Thyroid gland (tissue), 4 donors: ENCODE measurements around the gene HMX2.

Source experiments
- POLR2A ChIP-seq, 2 donors: fragments of 450-650 bp; IDR thresholded peaks; one replicate each; pipeline ENCODE4 v1.6.1; 2017; ENCODE audit warnings: antibody characterized with exemption in 2 of 2, mild to moderate bottlenecking in 2 of 2, moderate library complexity in 1 of 2
- TF ChIP-seq, protein P1 (sequence below), 6 experiments: fragments of 200-600 bp in 3 of 6; fragments of 450-650 bp in 3 of 6; sonication (generic) in 3 of 6; IDR thresholded peaks; one replicate each; pipeline ENCODE4 v1.5.1; 2016 to 2019; ENCODE audit warnings: antibody characterized with exemption in 6 of 6, mild to moderate bottlenecking in 2 of 6, inconsistent platforms in 1 of 6, moderate library complexity in 1 of 6

DNA sequence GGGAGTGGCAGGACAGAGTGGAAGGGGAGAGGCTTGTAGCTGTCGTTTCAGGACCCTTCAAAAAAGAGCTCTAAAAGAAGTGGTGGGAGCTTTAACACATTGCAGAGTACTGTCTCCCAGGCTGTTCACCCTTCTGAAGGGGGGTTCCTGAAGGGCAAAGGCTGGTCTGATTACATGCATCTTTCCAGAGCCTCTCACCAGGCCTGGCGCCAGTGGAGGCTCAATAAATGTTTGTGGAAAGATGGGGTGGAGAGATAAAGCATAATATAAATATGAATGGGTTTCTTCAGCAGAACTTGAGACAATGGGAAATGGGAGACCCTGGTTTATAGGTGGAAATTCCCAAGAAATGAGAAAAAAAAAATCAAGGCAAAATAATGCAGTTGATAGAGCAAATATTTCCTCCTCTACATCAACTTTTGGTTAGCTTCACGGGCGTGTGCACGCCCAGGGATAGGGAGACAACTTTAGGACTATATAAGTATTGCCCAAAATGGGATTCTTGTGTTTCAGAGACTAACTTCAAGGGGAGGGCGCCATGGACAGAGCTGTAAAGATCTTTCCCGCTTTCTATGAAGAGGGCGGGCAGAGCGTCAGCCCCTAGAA lies 5.7 kb downstream of the HMX2 start:
- TF ChIP-seq, protein P1, sequence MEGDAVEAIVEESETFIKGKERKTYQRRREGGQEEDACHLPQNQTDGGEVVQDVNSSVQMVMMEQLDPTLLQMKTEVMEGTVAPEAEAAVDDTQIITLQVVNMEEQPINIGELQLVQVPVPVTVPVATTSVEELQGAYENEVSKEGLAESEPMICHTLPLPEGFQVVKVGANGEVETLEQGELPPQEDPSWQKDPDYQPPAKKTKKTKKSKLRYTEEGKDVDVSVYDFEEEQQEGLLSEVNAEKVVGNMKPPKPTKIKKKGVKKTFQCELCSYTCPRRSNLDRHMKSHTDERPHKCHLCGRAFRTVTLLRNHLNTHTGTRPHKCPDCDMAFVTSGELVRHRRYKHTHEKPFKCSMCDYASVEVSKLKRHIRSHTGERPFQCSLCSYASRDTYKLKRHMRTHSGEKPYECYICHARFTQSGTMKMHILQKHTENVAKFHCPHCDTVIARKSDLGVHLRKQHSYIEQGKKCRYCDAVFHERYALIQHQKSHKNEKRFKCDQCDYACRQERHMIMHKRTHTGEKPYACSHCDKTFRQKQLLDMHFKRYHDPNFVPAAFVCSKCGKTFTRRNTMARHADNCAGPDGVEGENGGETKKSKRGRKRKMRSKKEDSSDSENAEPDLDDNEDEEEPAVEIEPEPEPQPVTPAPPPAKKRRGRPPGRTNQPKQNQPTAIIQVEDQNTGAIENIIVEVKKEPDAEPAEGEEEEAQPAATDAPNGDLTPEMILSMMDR (IDR thresholded peaks at IDR 0.05) = no peak
- no peak for TF ChIP-seq POLR2A (IDR thresholded peaks at IDR 0.05)
